ENCODE results near the gene APBB2. TPM values are rescaled to one million over a fixed set of nuclear protein-coding genes. Genes with fewer than 3 reads are reported as not detected.

The APBB2 gene
- total RNA-seq, 2 donors from 2014 or later = 134 to 137 TPM

DNA sequence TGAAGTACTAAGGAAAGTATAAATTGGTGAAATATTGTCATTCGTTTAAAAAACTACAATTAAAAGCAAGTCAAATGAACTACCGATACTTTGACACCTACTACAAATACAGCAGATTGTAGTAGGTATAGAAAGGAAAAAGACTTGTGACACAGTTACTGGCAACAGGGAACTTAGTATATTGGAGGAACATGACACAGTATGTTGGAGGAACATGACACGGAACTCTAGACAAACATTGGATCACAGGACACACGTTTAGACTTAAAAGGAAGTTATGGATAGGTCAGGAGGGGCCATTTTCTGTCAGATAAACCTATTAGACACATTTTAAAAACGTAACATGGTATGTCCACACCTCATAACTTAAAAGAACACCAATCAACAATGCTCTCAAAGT, 132.5 kb downstream of the APBB2 start:
- Histone ChIP-seq H3K4me3 (no peak overlapping the region), H3K4me1 (ENCODE audit: control insufficient read depth in 1 of 2, low read depth in 2 of 2) (peaks cover 0 to 8% of the 10 kb centered on the region in 2 donors), H3K9me3 (peaks cover 7% of the 10 kb centered on the region), H3K36me3 (no peaks in the 10 kb centered on the region), H3K27me3 (replicated peaks; ENCODE audit: insufficient read depth) (no peaks in the 10 kb centered on the region), H3K27ac (no peak overlapping the region)
- ATAC-seq (ENCODE audit: insufficient number of reproducible peaks, low FRiP score, low read depth) (no peak), DNase-seq (ENCODE audit: low spot score) (no peak)
- TF ChIP-seq, protein P1, sequence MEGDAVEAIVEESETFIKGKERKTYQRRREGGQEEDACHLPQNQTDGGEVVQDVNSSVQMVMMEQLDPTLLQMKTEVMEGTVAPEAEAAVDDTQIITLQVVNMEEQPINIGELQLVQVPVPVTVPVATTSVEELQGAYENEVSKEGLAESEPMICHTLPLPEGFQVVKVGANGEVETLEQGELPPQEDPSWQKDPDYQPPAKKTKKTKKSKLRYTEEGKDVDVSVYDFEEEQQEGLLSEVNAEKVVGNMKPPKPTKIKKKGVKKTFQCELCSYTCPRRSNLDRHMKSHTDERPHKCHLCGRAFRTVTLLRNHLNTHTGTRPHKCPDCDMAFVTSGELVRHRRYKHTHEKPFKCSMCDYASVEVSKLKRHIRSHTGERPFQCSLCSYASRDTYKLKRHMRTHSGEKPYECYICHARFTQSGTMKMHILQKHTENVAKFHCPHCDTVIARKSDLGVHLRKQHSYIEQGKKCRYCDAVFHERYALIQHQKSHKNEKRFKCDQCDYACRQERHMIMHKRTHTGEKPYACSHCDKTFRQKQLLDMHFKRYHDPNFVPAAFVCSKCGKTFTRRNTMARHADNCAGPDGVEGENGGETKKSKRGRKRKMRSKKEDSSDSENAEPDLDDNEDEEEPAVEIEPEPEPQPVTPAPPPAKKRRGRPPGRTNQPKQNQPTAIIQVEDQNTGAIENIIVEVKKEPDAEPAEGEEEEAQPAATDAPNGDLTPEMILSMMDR (IDR thresholded peaks at IDR 0.05) = no peak

DNA sequence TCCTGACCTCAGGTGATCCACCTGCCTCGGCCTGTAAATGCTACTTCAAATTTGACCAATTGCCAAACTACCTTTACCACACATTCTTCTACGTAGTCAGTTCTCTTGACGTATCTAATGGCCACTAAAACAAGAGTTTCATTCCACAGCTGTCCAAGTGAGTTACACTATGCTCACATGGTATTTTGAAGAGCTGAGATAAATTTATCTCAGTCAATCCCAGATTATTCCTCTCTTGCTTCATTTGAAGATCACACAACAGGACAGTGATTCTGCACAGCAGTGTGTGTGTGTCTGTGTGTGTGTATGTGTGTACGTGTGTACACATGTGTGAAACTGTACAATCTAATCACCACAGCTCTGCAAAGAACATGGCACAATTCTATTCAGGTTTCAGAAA, 133.4 kb downstream of the APBB2 start:
- DNase-seq (ENCODE audit: low spot score) = no peak
- H3K4me3 ChIP-seq = no peak overlapping the region
- peaks cover 0 to 8% of the 10 kb centered on the region in 2 donors for H3K4me1 ChIP-seq (ENCODE audit: control insufficient read depth in 1 of 2, low read depth in 2 of 2)
- H3K27me3 ChIP-seq (replicated peaks; ENCODE audit: insufficient read depth) = no peaks in the 10 kb centered on the region
- peaks cover 2% of the 10 kb centered on the region for H3K9me3 ChIP-seq
- ATAC-seq (ENCODE audit: insufficient number of reproducible peaks, low FRiP score, low read depth) = no peak
- TF ChIP-seq, protein P1 (IDR thresholded peaks at IDR 0.05) = no peak
- no peak overlapping the region for H3K27ac ChIP-seq
- no peaks in the 10 kb centered on the region for H3K36me3 ChIP-seq

DNA sequence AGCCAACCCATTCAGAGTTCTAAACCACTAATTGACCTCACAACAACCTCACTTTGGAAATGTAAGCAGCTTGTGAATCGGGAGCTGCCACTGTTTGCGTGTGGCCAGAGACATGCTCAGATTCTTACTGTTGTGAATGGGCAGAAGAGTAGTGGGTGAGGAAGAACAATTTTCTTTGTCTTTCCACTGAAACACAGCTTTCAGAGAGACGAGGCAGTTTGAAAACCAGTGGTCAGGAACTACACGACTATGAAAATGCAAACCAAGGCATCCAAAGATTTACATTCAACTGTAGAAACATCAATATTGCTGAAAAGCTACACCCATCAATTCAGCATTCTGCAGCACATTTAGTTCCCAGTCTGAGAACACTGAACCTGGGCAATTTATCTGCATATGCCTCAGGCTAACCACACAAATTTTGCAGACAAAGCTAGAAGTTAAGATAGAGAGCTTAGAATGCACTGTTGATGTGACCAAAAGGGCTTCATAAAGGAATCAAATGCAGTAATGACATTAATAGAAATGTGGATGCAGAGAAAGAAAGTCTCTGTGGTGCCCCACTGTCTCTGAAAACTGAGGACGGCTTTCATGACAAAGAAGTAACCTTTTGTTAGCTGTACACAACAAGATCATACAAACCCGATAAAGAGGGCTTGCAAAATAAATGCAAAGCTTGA, 134.3 kb downstream of the APBB2 start:
- TF ChIP-seq, protein P1 (IDR thresholded peaks at IDR 0.05) = no peak
- ATAC-seq (ENCODE audit: insufficient number of reproducible peaks, low FRiP score, low read depth) = no peak
- no peaks in the 10 kb centered on the region for H3K27me3 ChIP-seq (replicated peaks; ENCODE audit: insufficient read depth)
- H3K27ac ChIP-seq = no peak overlapping the region
- H3K9me3 ChIP-seq = no peaks in the 10 kb centered on the region
- no peak for DNase-seq (ENCODE audit: low spot score)
- peaks cover 0 to 8% of the 10 kb centered on the region in 2 donors for H3K4me1 ChIP-seq (ENCODE audit: control insufficient read depth in 1 of 2, low read depth in 2 of 2)
- no peak overlapping the region for H3K4me3 ChIP-seq
- no peaks in the 10 kb centered on the region for H3K36me3 ChIP-seq

DNA sequence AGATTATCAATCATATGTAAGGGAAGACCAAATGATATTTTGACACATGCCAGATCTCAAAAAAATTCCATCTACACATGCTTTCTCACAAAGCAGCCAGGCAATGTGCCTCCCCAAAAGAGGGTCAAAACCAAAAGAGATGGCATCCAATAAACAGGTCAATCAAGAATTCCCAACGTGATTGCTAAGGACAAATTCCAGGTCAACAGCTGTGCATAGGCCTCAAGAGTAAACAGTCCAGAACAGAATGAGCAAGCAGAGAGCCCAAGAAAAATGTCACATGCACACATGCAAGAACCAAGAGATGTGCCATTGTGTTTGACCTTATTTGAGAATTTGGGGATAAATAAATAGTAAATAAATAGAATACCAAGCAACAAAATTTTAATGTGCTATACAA, 136.7 kb downstream of the APBB2 start:
- no peaks in the 10 kb centered on the region for H3K36me3 ChIP-seq
- H3K4me3 ChIP-seq = no peak overlapping the region
- H3K4me1 ChIP-seq (ENCODE audit: control insufficient read depth in 1 of 2, low read depth in 2 of 2) = peaks cover 12 to 23% of the 10 kb centered on the region in 2 donors
- ATAC-seq (ENCODE audit: insufficient number of reproducible peaks, low FRiP score, low read depth) (no peak), DNase-seq (ENCODE audit: low spot score) (no peak)
- TF ChIP-seq, protein P1 (IDR thresholded peaks at IDR 0.05) = no peak
- no peaks in the 10 kb centered on the region for H3K27me3 ChIP-seq (replicated peaks; ENCODE audit: insufficient read depth)
- no peak overlapping the region for H3K27ac ChIP-seq
- H3K9me3 ChIP-seq = no peaks in the 10 kb centered on the region

DNA sequence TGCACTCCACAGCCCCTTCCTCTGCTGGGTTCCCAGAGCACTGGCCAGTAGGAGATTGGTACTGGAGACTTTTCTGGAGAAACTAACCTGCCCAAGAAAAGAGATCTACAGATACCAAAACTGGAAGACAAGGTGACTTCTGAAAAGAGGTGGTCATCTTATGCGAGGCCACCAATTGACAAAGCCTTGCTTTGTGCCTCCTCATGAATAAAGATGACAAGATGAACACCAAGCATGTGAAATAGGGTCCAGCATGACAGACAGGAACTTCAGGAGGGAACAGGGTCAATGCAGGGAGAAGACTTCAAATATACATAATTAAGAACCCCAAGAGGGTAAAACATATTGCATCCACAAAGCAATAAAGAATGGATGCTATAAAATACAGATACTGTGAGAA, 137.9 kb downstream of the APBB2 start:
- Histone ChIP-seq H3K36me3 (no peaks in the 10 kb centered on the region), H3K27ac (no peak overlapping the region), H3K9me3 (no peaks in the 10 kb centered on the region), H3K4me3 (no peak overlapping the region), H3K27me3 (replicated peaks; ENCODE audit: insufficient read depth) (no peaks in the 10 kb centered on the region), H3K4me1 (ENCODE audit: control insufficient read depth in 1 of 2, low read depth in 2 of 2) (peaks cover 20 to 35% of the 10 kb centered on the region in 2 donors)
- ATAC-seq (ENCODE audit: insufficient number of reproducible peaks, low FRiP score, low read depth) (no peak), DNase-seq (ENCODE audit: low spot score) (no peak)
- TF ChIP-seq, protein P1 (IDR thresholded peaks at IDR 0.05) = no peak
